ENCODE results near the gene CRYBG1. TPM values are rescaled to one million over a fixed set of nuclear protein-coding genes. Genes with fewer than 3 reads are reported as not detected.

CRYBG1 gene
- polyA plus RNA-seq, 1 donor (not counting 4 experiments of a cell fraction or from before 2014, with no cell fraction given): 54.7 TPM

DNA sequence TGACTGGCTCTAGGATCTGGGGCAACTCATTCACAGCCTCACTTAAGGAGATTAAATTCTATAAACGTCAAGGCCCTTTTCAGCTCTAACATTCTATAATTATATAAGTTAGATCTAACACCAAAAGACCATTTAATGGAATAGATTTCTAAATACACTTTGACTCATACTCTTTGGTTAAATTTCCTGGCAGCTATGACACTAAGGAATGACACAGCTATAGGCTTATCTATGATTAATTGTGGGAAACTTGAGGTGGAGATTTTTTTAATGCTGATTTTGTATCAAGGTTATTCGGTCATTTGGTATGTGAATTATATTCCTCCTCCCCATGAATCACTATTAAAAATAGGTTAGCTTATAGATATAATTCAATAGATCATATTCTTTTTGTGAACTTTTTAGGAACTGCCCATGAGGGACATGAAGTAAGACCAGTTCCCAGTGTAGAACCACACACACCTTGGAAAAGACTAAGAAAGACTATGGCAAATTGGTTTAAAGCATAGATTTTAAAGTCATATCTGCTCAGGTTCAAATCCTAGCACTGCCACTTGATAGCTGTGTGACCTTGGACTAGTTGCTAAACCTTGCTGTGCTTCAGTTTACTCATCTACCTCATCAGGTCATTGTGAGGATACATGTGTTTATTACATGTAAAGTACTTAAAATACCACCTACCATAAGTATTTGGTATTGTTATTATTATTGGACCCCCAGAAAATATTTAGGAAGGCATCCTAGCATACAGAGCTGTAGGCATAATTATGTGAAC, 116.0 kb downstream of the CRYBG1 start:
- H3K9ac ChIP-seq (ENCODE audit: control insufficient read depth, extremely low read depth, insufficient read depth, low read length): peak overlapping the region; percentile 19
- no peak overlapping the region for H2AFZ ChIP-seq (ENCODE audit: control insufficient read depth, low read length)
- no peaks in the 10 kb centered on the region for H3K36me3 ChIP-seq (ENCODE audit: control insufficient read depth in 2 of 2, extremely low read depth in 1 of 2, insufficient read depth in 2 of 2, low read length in 2 of 2)
- H3K79me2 ChIP-seq (ENCODE audit: control insufficient read depth, insufficient read depth, low read length): peaks cover 2% of the 10 kb centered on the region
- H3K4me2 ChIP-seq (ENCODE audit: control insufficient read depth, extremely low read depth, insufficient read depth, low read depth, low read length): peak overlapping the region; percentile 63
- H3K27ac ChIP-seq (ENCODE audit: control insufficient read depth, insufficient read depth, low read length): peak overlapping the region; percentile 71
- dilution Hi-C loops (cut with MboI; ENCODE audit: extremely low pct_ligation_motif_present, low sequenced_read_pairs): no loop called here
- FAIRE-seq: peak; percentile 20
- no peak for DNase-seq (ENCODE audit: low read depth, low spot score)
- H3K4me1 ChIP-seq (ENCODE audit: control insufficient read depth, extremely low read depth, insufficient read depth, low read length): peaks cover 41% of the 10 kb centered on the region
- no peaks in the 10 kb centered on the region for H3K9me3 ChIP-seq (ENCODE audit: control insufficient read depth, low read depth, low read length)
- H3K9me1 ChIP-seq (ENCODE audit: control insufficient read depth, extremely low read depth, insufficient read depth, low read length): no peaks in the 10 kb centered on the region
- no peak for TF ChIP-seq EZH2 (IDR thresholded peaks at IDR 0.05; ENCODE audit: low read length)
- TF ChIP-seq, protein P1, sequence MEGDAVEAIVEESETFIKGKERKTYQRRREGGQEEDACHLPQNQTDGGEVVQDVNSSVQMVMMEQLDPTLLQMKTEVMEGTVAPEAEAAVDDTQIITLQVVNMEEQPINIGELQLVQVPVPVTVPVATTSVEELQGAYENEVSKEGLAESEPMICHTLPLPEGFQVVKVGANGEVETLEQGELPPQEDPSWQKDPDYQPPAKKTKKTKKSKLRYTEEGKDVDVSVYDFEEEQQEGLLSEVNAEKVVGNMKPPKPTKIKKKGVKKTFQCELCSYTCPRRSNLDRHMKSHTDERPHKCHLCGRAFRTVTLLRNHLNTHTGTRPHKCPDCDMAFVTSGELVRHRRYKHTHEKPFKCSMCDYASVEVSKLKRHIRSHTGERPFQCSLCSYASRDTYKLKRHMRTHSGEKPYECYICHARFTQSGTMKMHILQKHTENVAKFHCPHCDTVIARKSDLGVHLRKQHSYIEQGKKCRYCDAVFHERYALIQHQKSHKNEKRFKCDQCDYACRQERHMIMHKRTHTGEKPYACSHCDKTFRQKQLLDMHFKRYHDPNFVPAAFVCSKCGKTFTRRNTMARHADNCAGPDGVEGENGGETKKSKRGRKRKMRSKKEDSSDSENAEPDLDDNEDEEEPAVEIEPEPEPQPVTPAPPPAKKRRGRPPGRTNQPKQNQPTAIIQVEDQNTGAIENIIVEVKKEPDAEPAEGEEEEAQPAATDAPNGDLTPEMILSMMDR (optimal IDR thresholded peaks at IDR 0.05 in 1 of 3, IDR thresholded peaks at IDR 0.05 in 1 of 3, conservative IDR thresholded peaks at IDR 0.05 in 1 of 3; ENCODE audit: extremely low read depth in 1 of 3, insufficient read depth in 2 of 3, low read length in 3 of 3): no peak
- no peaks in the 10 kb centered on the region for H4K20me1 ChIP-seq (ENCODE audit: control insufficient read depth, extremely low read depth, insufficient read depth, low read length)
- H3K27me3 ChIP-seq (ENCODE audit: control insufficient read depth, extremely low read depth, insufficient read depth, low read length): no peaks in the 10 kb centered on the region
- no peak overlapping the region for H3K4me3 ChIP-seq (ENCODE audit: control insufficient read depth in 2 of 3, extremely low read depth in 1 of 3, insufficient read depth in 2 of 3, low read depth in 1 of 3, low read length in 3 of 3)

DNA sequence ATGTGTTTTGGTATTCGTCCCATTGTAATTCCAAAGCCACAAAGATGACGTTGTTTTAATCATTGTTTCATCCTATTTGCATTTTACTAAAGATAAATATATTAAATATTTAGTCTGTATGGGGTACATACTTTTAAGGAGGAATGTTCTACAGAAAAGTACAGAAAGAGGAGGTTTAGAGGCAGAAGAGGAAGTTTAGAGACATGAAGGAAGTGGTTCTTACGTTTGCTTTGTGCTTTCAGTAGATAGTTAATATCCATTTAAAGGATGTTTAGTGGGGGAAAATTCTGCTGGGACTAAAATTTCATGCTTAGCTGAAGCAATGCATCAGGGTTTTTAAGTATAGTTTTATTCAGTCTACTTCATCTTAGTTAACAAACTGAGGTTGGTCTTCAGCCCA, 116.6 kb downstream of the CRYBG1 start:
- peaks cover 2% of the 10 kb centered on the region for H3K79me2 ChIP-seq (ENCODE audit: control insufficient read depth, insufficient read depth, low read length)
- no peaks in the 10 kb centered on the region for H3K9me3 ChIP-seq (ENCODE audit: control insufficient read depth, low read depth, low read length)
- H3K36me3 ChIP-seq (ENCODE audit: control insufficient read depth in 2 of 2, extremely low read depth in 1 of 2, insufficient read depth in 2 of 2, low read length in 2 of 2): no peaks in the 10 kb centered on the region
- H4K20me1 ChIP-seq (ENCODE audit: control insufficient read depth, extremely low read depth, insufficient read depth, low read length): no peaks in the 10 kb centered on the region
- H3K27me3 ChIP-seq (ENCODE audit: control insufficient read depth, extremely low read depth, insufficient read depth, low read length): no peaks in the 10 kb centered on the region
- dilution Hi-C loops (cut with MboI; ENCODE audit: extremely low pct_ligation_motif_present, low sequenced_read_pairs): no loop called here
- H3K4me1 ChIP-seq (ENCODE audit: control insufficient read depth, extremely low read depth, insufficient read depth, low read length): peaks cover 41% of the 10 kb centered on the region
- H3K4me2 ChIP-seq (ENCODE audit: control insufficient read depth, extremely low read depth, insufficient read depth, low read depth, low read length): no peak overlapping the region
- H2AFZ ChIP-seq (ENCODE audit: control insufficient read depth, low read length): no peak overlapping the region
- no peak overlapping the region for H3K9ac ChIP-seq (ENCODE audit: control insufficient read depth, extremely low read depth, insufficient read depth, low read length)
- FAIRE-seq (no peak), DNase-seq (ENCODE audit: low read depth, low spot score) (no peak)
- H3K4me3 ChIP-seq (ENCODE audit: control insufficient read depth in 2 of 3, extremely low read depth in 1 of 3, insufficient read depth in 2 of 3, low read depth in 1 of 3, low read length in 3 of 3): no peak overlapping the region
- H3K9me1 ChIP-seq (ENCODE audit: control insufficient read depth, extremely low read depth, insufficient read depth, low read length): no peaks in the 10 kb centered on the region
- TF ChIP-seq, protein P1 (optimal IDR thresholded peaks at IDR 0.05 in 1 of 3, IDR thresholded peaks at IDR 0.05 in 1 of 3, conservative IDR thresholded peaks at IDR 0.05 in 1 of 3; ENCODE audit: extremely low read depth in 1 of 3, insufficient read depth in 2 of 3, low read length in 3 of 3): no peak
- no peak overlapping the region for H3K27ac ChIP-seq (ENCODE audit: control insufficient read depth, insufficient read depth, low read length)
